WTC11 (cell line): ENCODE results near the gene PMEPA1. TPM values are rescaled to one million over a fixed set of nuclear protein-coding genes. Genes with fewer than 3 reads are reported as not detected.
A peak's percentile ranks its signal among the peaks of the same experiment; 100 is the strongest.

Source experiments
- ATAC-seq: fragments of 200-7000 bp; cut with Tn5 transposase; 2 replicates; pipeline ENCODE4 v1.10.0; 2021; ENCODE audit warnings: mild to moderate bottlenecking, moderate library complexity
- CTCF ChIA-PET: fragments of 300-600 bp; sonication (Branson Sonifier 250); formaldehyde crosslinking; loops from one replicate; lab custom pipeline; 2021; ENCODE audit warnings: antibody characterized with exemption; lab: Charles Lee
- POLR2A ChIA-PET: fragments of 350-600 bp; sonication (Branson Sonifier 250); formaldehyde crosslinking; loops from one replicate; lab custom pipeline; 2021; ENCODE audit warnings: antibody characterized with exemption; lab: Charles Lee
- DNase-seq: peaks from one replicate; pipeline ENCODE4 v3.0.0; 2021; ENCODE audit warnings: low spot score
- H3K27ac Mint-ChIP-seq: 2 replicates; pipeline ENCODE4 v1.8.0; 2021; ENCODE audit warnings: mixed read lengths
- H3K27me3 Mint-ChIP-seq: 2 replicates; pipeline ENCODE4 v1.8.0; 2021; ENCODE audit warnings: low read depth, mild to moderate bottlenecking, moderate library complexity, mixed read lengths
- H3K36me3 Mint-ChIP-seq: 2 replicates; pipeline ENCODE4 v1.8.0; 2021; ENCODE audit warnings: mixed read lengths
- H3K4me1 Mint-ChIP-seq: 2 replicates; pipeline ENCODE4 v1.8.0; 2022; ENCODE audit warnings: mixed read lengths
- H3K4me3 Mint-ChIP-seq: 2 replicates; pipeline ENCODE4 v1.8.0; 2021; ENCODE audit warnings: mild to moderate bottlenecking, moderate library complexity, mixed read lengths
- H3K9me3 Mint-ChIP-seq: 2 replicates; pipeline ENCODE4 v1.8.0; 2021; ENCODE audit warnings: mixed read lengths
- AFF4 ChIP-seq: sonication (generic); formaldehyde crosslinking; IDR thresholded peaks from 2 replicates; pipeline ENCODE4 v1.8.1; 2023; ENCODE audit warnings: mild to moderate bottlenecking, missing genetic modification reagents, borderline replicate concordance
- AR ChIP-seq: fragments of 250-450 bp; sonication (Bioruptor Pico); IDR thresholded peaks from 2 replicates; pipeline ENCODE4 v1.9.0; 2021; ENCODE audit warnings: mild to moderate bottlenecking
- CBFB ChIP-seq: sonication (generic); formaldehyde crosslinking; IDR thresholded peaks from 2 replicates; pipeline ENCODE4 v1.8.1; 2022; ENCODE audit warnings: mild to moderate bottlenecking, low read depth, missing genetic modification reagents
- CREB1 ChIP-seq: sonication (generic); formaldehyde crosslinking; IDR thresholded peaks from 2 replicates; pipeline ENCODE4 v1.8.0; 2023; ENCODE audit warnings: mild to moderate bottlenecking, missing genetic modification reagents
- E2F1 ChIP-seq: sonication (generic); formaldehyde crosslinking; IDR thresholded peaks from 2 replicates; pipeline ENCODE4 v1.8.0; 2022; ENCODE audit warnings: mild to moderate bottlenecking, missing genetic modification reagents
- ESRRA ChIP-seq: sonication (generic); formaldehyde crosslinking; IDR thresholded peaks from 2 replicates; pipeline ENCODE4 v1.8.1; 2022; ENCODE audit warnings: mild to moderate bottlenecking, missing genetic modification reagents, borderline replicate concordance
- GABPB1 ChIP-seq: sonication (generic); formaldehyde crosslinking; IDR thresholded peaks from 2 replicates; pipeline ENCODE4 v1.8.1; 2023; ENCODE audit warnings: mild to moderate bottlenecking, missing genetic modification reagents
- HMGA2 ChIP-seq: fragments of 250-450 bp; sonication (Bioruptor Pico); IDR thresholded peaks from 2 replicates; pipeline ENCODE4 v1.4.0; 2021; ENCODE audit warnings: mild to moderate bottlenecking, moderate library complexity
- IRF2 ChIP-seq: sonication (generic); formaldehyde crosslinking; IDR thresholded peaks from 2 replicates; pipeline ENCODE4 v1.8.0; 2022; ENCODE audit warnings: low read depth, missing genetic modification reagents, borderline replicate concordance
- JUN ChIP-seq: sonication (generic); formaldehyde crosslinking; IDR thresholded peaks from 2 replicates; pipeline ENCODE4 v1.8.0; 2023; ENCODE audit warnings: mild to moderate bottlenecking, missing genetic modification reagents
- MLX ChIP-seq: sonication (generic); formaldehyde crosslinking; IDR thresholded peaks from 2 replicates; pipeline ENCODE4 v1.8.1; 2023; ENCODE audit warnings: mild to moderate bottlenecking, missing genetic modification reagents, moderate library complexity
- NR2C2 ChIP-seq: sonication (generic); formaldehyde crosslinking; IDR thresholded peaks from 2 replicates; pipeline ENCODE4 v1.8.0; 2022; ENCODE audit warnings: mild to moderate bottlenecking, missing genetic modification reagents
- OVOL2 ChIP-seq: fragments of 250-450 bp; sonication (Bioruptor Pico); IDR thresholded peaks from 2 replicates; pipeline ENCODE4 v1.9.0; 2021; ENCODE audit warnings: mild to moderate bottlenecking, borderline replicate concordance
- SOX15 ChIP-seq: fragments of 250-450 bp; sonication (Bioruptor Pico); IDR thresholded peaks from 2 replicates; pipeline ENCODE4 v1.9.0; 2021; ENCODE audit warnings: mild to moderate bottlenecking
- TP53 ChIP-seq: sonication (generic); formaldehyde crosslinking; IDR thresholded peaks from 2 replicates; pipeline ENCODE4 v1.8.1; 2023; ENCODE audit warnings: mild to moderate bottlenecking, missing genetic modification reagents
- ZBTB21 ChIP-seq: sonication (generic); formaldehyde crosslinking; IDR thresholded peaks from 2 replicates; pipeline ENCODE4 v1.8.1; 2023; ENCODE audit warnings: mild to moderate bottlenecking, missing genetic modification reagents, borderline replicate concordance
- ZNF121 ChIP-seq: sonication (generic); formaldehyde crosslinking; IDR thresholded peaks from 2 replicates; pipeline ENCODE4 v1.8.0; 2023; ENCODE audit warnings: missing genetic modification reagents
- ZNF138 ChIP-seq: sonication (generic); formaldehyde crosslinking; conservative IDR thresholded peaks from 2 replicates; pipeline ENCODE4 v1.8.1; 2022; ENCODE audit warnings: mild to moderate bottlenecking, moderate library complexity, missing genetic modification reagents
- ZNF219 ChIP-seq: sonication (generic); formaldehyde crosslinking; IDR thresholded peaks from 2 replicates; pipeline ENCODE4 v1.8.0; 2023; ENCODE audit warnings: missing genetic modification reagents, mild to moderate bottlenecking, borderline replicate concordance
- ZNF232 ChIP-seq: sonication (generic); formaldehyde crosslinking; IDR thresholded peaks from 2 replicates; pipeline ENCODE4 v1.8.0; 2022; ENCODE audit warnings: mild to moderate bottlenecking, missing genetic modification reagents
- total RNA-seq: library from RNA; stranded (reverse); gene quantifications from 3 replicates; pipeline ENCODE4 v1.2.3, GENCODE V29; 2021
- TF ChIP-seq, protein P1 (sequence below): fragments of 250-450 bp; sonication (Bioruptor Pico); IDR thresholded peaks from 2 replicates; pipeline ENCODE4 v1.9.0; 2021; ENCODE audit warnings: moderate library complexity, mild to moderate bottlenecking, inconsistent platforms, borderline replicate concordance
- TF ChIP-seq, protein P2 (sequence below): sonication (generic); formaldehyde crosslinking; IDR thresholded peaks from 2 replicates; pipeline ENCODE4 v1.8.1; 2023; ENCODE audit warnings: mild to moderate bottlenecking, missing genetic modification reagents
- TF ChIP-seq, protein P3 (sequence below): sonication (generic); formaldehyde crosslinking; IDR thresholded peaks from 2 replicates; pipeline ENCODE4 v1.8.1; 2023; ENCODE audit warnings: mild to moderate bottlenecking, moderate library complexity, missing genetic modification reagents

The PMEPA1 gene
- total RNA-seq, 1 experiment from 2014 or later: 40.6 TPM

DNA sequence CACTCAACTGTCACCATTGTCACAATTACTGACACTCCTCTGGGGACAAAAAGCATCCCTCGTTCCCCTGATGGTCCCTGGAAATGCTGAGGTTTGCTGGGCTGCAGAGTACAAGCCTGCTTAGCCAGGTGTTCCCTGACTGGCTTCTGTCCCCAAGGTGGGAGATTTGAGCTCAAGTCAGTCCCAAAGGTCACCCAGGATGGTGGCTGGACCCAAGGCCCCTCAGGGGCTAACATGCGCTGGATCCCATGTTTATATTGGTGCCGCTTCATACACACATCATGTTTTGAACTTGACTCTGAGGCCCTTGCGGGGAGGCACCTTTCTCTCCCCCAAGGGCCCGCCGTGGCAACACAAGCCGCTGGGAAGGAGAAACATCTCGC, 44.2 kb downstream of the PMEPA1 start:
- POLR2A ChIA-PET: interaction anchor here (0.7 kb wide), 1 partner anchor 253 kb away, joined by 7 read pairs; no protein-coding TSS in a partner anchor
- no peaks in the 10 kb centered on the region for H3K27me3 Mint-ChIP-seq
- no peak overlapping the region for H3K27ac Mint-ChIP-seq
- peaks cover 48% of the 10 kb centered on the region for H3K4me1 Mint-ChIP-seq
- H3K4me3 Mint-ChIP-seq: no peak overlapping the region
- ATAC-seq: no peak
- H3K9me3 Mint-ChIP-seq: no peaks in the 10 kb centered on the region
- no peak for DNase-seq
- no peak for TF ChIP-seq ESRRA
- no peak for TF ChIP-seq IRF2 (CRISPR knock-in tag)
- no peak for TF ChIP-seq ZNF138 (CRISPR knock-in tag)
- TF ChIP-seq, protein P1, sequence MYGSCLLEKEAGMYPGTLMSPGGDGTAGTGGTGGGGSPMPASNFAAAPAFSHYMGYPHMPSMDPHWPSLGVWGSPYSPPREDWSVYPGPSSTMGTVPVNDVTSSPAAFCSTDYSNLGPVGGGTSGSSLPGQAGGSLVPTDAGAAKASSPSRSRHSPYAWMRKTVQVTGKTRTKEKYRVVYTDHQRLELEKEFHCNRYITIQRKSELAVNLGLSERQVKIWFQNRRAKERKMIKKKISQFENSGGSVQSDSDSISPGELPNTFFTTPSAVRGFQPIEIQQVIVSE: no peak
- no peak for TF ChIP-seq OVOL2 (CRISPR knock-in tag)
- CTCF ChIA-PET: interaction anchor here (0.6 kb wide), 2 partner anchors 10 to 1918 kb away, joined by 3 to 4 read pairs; no protein-coding TSS in a partner anchor
- no peaks in the 10 kb centered on the region; the same call in 1 of the 2 replicates for H3K36me3 Mint-ChIP-seq

GRCh38 chr20:57664924-57665588, 44.8 kb downstream of the PMEPA1 start:
- peak; percentile 6 for DNase-seq
- no peak for ATAC-seq
- Mint-ChIP-seq H3K9me3 (no peaks in the 10 kb centered on the region), H3K27me3 (no peaks in the 10 kb centered on the region), H3K4me1 (peaks cover 45% of the 10 kb centered on the region), H3K4me3 (no peak overlapping the region), H3K36me3 (no peaks in the 10 kb centered on the region; the same call in 1 of the 2 replicates), H3K27ac (no peak overlapping the region)
- CTCF ChIA-PET: interaction anchor here (0.6 kb wide), 2 partner anchors 10 to 1918 kb away, joined by 3 to 4 read pairs; no protein-coding TSS in a partner anchor
- POLR2A ChIA-PET: interaction anchor here (0.7 kb wide), 1 partner anchor 252 kb away, joined by 7 read pairs; no protein-coding TSS in a partner anchor
- TF ChIP-seq MLX (CRISPR knock-in tag) (no peak), NR2C2 (CRISPR knock-in tag) (no peak), E2F1 (no peak), CBFB (CRISPR knock-in tag) (no peak), HMGA2 (CRISPR knock-in tag) (no peak), AFF4 (CRISPR knock-in tag) (no peak), ZBTB21 (CRISPR knock-in tag) (no peak), AR (CRISPR knock-in tag) (no peak), GABPB1 (no peak), ZNF138 (CRISPR knock-in tag) (no peak), TP53 (CRISPR knock-in tag) (no peak), ZNF121 (CRISPR knock-in tag) (no peak), ZNF219 (no peak), CREB1 (CRISPR knock-in tag) (no peak), ZNF232 (no peak), JUN (no peak), OVOL2 (CRISPR knock-in tag) (no peak), SOX15 (no peak)
- TF ChIP-seq, protein P2, sequence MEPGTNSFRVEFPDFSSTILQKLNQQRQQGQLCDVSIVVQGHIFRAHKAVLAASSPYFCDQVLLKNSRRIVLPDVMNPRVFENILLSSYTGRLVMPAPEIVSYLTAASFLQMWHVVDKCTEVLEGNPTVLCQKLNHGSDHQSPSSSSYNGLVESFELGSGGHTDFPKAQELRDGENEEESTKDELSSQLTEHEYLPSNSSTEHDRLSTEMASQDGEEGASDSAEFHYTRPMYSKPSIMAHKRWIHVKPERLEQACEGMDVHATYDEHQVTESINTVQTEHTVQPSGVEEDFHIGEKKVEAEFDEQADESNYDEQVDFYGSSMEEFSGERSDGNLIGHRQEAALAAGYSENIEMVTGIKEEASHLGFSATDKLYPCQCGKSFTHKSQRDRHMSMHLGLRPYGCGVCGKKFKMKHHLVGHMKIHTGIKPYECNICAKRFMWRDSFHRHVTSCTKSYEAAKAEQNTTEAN: no peak
- TF ChIP-seq, protein P3, sequence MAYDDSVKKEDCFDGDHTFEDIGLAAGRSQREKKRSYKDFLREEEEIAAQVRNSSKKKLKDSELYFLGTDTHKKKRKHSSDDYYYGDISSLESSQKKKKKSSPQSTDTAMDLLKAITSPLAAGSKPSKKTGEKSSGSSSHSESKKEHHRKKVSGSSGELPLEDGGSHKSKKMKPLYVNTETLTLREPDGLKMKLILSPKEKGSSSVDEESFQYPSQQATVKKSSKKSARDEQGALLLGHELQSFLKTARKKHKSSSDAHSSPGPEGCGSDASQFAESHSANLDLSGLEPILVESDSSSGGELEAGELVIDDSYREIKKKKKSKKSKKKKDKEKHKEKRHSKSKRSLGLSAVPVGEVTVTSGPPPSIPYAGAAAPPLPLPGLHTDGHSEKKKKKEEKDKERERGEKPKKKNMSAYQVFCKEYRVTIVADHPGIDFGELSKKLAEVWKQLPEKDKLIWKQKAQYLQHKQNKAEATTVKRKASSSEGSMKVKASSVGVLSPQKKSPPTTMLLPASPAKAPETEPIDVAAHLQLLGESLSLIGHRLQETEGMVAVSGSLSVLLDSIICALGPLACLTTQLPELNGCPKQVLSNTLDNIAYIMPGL (CRISPR knock-in tag): no peak
